K562 (cell line): Measurements from ENCODE around the gene SERTM2. TPM values are rescaled to one million over a fixed set of nuclear protein-coding genes. Genes with fewer than 3 reads are reported as not detected.
"Not testable (repeated sequence)": the region's sequence is repeated elsewhere in the genome, so short reads cannot be mapped to it uniquely, and the experiment has no call there.

Source experiments
- ATAC-seq: fragments of 200-7000 bp; cut with Tn5 transposase; 3 replicates; pipeline ENCODE4 v1.9.1; 2020; ENCODE audit warnings: moderate library complexity
- BruUV-seq: library from RNA; stranded (reverse); fragments of 400-500 nt; replicated peaks from 2 replicates; lab custom pipeline; 2021; lab: Mats Ljungman, UMichigan
- CTCF ChIA-PET: fragments of 300-600 bp; formaldehyde crosslinking; extraction: SDS; loops from one replicate; lab custom pipeline; 2021; ENCODE audit warnings: low intra/inter-chr PET ratio; lab: Yijun Ruan, JAX
- POLR2A ChIA-PET: fragments of 300-600, 350-650 bp; sonication (Branson Sonifier 250); formaldehyde crosslinking; extraction: SDS; loops from one replicate; lab custom pipeline; 2021; ENCODE audit warnings: antibody characterized with exemption, inconsistent platforms; lab: Yijun Ruan, JAX
- DNase-seq, 4 experiments: peaks; one replicate each; pipeline versions ENCODE4 v3.0.0 to v3.0.0-alpha.2; 2011 to 2018; ENCODE audit warnings: low spot score in 3 of 4, mixed read lengths in 3 of 4; ENCODE audit errors: extremely low read depth in 1 of 4
- FAIRE-seq: peaks from 2 replicates; lab custom pipeline; 2011; peaks lifted over from hg19 to GRCh38; lab: Jason Lieb, UNC
- H2AFZ ChIP-seq: 2 replicates; pipeline ENCODE4 v1.6.0; 2011; ENCODE audit warnings: low read depth, low read length, control low read depth, inconsistent platforms
- H3K27ac ChIP-seq: fragments of 200-600 bp; 3 replicates; pipeline ENCODE4 v1.8.0; 2011; ENCODE audit warnings: low read depth, mild to moderate bottlenecking, control low read depth, inconsistent platforms, low read length, moderate library complexity, mixed read lengths; ENCODE audit errors: extremely low read depth
- H3K27me3 ChIP-seq, 2 experiments: fragments of 300-600 bp in 1 of 2; 2 replicates in 1 of 2; 3 replicates in 1 of 2; pipeline versions ENCODE4 v1.6.0 to v1.8.0; 2011; ENCODE audit warnings: inconsistent platforms in 2 of 2, low read length in 2 of 2, mild to moderate bottlenecking in 1 of 2, mixed read lengths in 1 of 2, moderate library complexity in 1 of 2; ENCODE audit not compliant: control insufficient read depth in 2 of 2, insufficient read depth in 2 of 2
- H3K36me3 ChIP-seq: fragments of 300-600 bp; 3 replicates; pipeline ENCODE4 v1.8.0; 2011; ENCODE audit warnings: mild to moderate bottlenecking, low read length, inconsistent platforms; ENCODE audit not compliant: control insufficient read depth, insufficient read depth
- H3K4me1 ChIP-seq, 2 experiments: fragments of 200-600 bp in 1 of 2; replicated peaks in 1 of 2; 2 replicates in 1 of 2; 3 replicates in 1 of 2; pipeline versions ENCODE4 v1.5.1 to v1.8.0; 2011; ENCODE audit warnings: inconsistent platforms in 2 of 2, low read length in 2 of 2, mild to moderate bottlenecking in 1 of 2, mixed read lengths in 1 of 2, moderate library complexity in 1 of 2; ENCODE audit not compliant: control insufficient read depth in 2 of 2, insufficient read depth in 2 of 2
- H3K4me2 ChIP-seq: 2 replicates; pipeline ENCODE4 v1.6.1; 2011; ENCODE audit warnings: low read length, control low read depth, inconsistent platforms, mixed read lengths; ENCODE audit not compliant: insufficient read depth
- H3K4me3 ChIP-seq: fragments of 200-600 bp; sonication (generic), shearing (Covaris generic); 2 replicates; pipeline ENCODE4 v1.5.1; 2016; ENCODE audit warnings: control low read depth, inconsistent platforms
- H3K79me2 ChIP-seq: fragments of 200-600 bp; 3 replicates; pipeline ENCODE4 v1.8.0; 2011; ENCODE audit warnings: low read length, inconsistent platforms; ENCODE audit not compliant: control insufficient read depth, insufficient read depth
- H3K9ac ChIP-seq, 2 experiments: 2 replicates each; pipeline versions ENCODE4 v1.6.0 to v1.6.1; 2011; ENCODE audit warnings: low read depth in 2 of 2, low read length in 2 of 2, control low read depth in 1 of 2, inconsistent platforms in 1 of 2, mild to moderate bottlenecking in 1 of 2, mixed read lengths in 1 of 2; ENCODE audit not compliant: insufficient read depth in 1 of 2
- H3K9me1 ChIP-seq: one replicate; pipeline ENCODE4 v1.6.0; 2011; ENCODE audit warnings: inconsistent platforms, mild to moderate bottlenecking, low read length, moderate library complexity; ENCODE audit not compliant: control insufficient read depth, insufficient read depth
- H3K9me3 ChIP-seq: replicated peaks from 2 replicates; pipeline ENCODE4 v1.5.1; 2011; ENCODE audit warnings: low read depth, low read length, inconsistent platforms; ENCODE audit not compliant: control insufficient read depth, insufficient read depth
- H4K20me1 ChIP-seq: replicated peaks from 2 replicates; pipeline ENCODE4 v1.6.1; 2011; ENCODE audit warnings: low read length, inconsistent platforms, mixed read lengths; ENCODE audit not compliant: control insufficient read depth, insufficient read depth
- GTF2F1 ChIP-seq: IDR thresholded peaks from 2 replicates; pipeline ENCODE4 v1.6.1; 2011; ENCODE audit warnings: low read depth, low read length, improper control_type of control experiment
- HDAC2 ChIP-seq: fragments of 450-650 bp; IDR thresholded peaks from 2 replicates; pipeline ENCODE4 v1.6.1; 2016; ENCODE audit warnings: mild to moderate bottlenecking
- JUN ChIP-seq, 2 experiments: sonication (generic) in 1 of 2; formaldehyde crosslinking in 1 of 2; IDR thresholded peaks; 2 replicates each; pipeline versions ENCODE4 v1.6.1 to v1.8.0; 2012 to 2022; ENCODE audit warnings: borderline replicate concordance in 2 of 2, mild to moderate bottlenecking in 2 of 2, improper control_type of control experiment in 1 of 2, low read depth in 1 of 2, low read length in 1 of 2, missing genetic modification reagents in 1 of 2
- MCM3 ChIP-seq: fragments of 450-650 bp; IDR thresholded peaks from 2 replicates; pipeline ENCODE4 v1.6.1; 2016
- RCOR1 ChIP-seq, 2 experiments: IDR thresholded peaks; 2 replicates each; pipeline ENCODE4 v1.6.1; 2012; ENCODE audit warnings: low read depth in 2 of 2, low read length in 2 of 2, borderline replicate concordance in 1 of 2, improper control_type of control experiment in 1 of 2
- SOX6 ChIP-seq: fragments of 450-650 bp; IDR thresholded peaks from 2 replicates; pipeline ENCODE4 v1.6.1; 2014; ENCODE audit warnings: mild to moderate bottlenecking
- ZNF347 ChIP-seq: fragments of 450-650 bp; formaldehyde crosslinking; IDR thresholded peaks from 2 replicates; pipeline ENCODE4 v1.4.0; 2020; ENCODE audit warnings: low read depth, mild to moderate bottlenecking, moderate library complexity
- ZNF77 ChIP-seq: fragments of 250-450 bp; sonication (Bioruptor Pico); IDR thresholded peaks from 2 replicates; pipeline ENCODE4 v1.5.0; 2020
- WGBS: fragments of 100-300 bp; shearing (Covaris generic); methylation state at CpG from one replicate; pipeline ENCODE4 v1.1.6; 2016; ENCODE audit warnings: low coverage, mixed read lengths; ENCODE audit not compliant: insufficient coverage; ENCODE audit errors: missing lambda C conversion rate; 5-methylcytosine and 5-hydroxymethylcytosine counted together
- in situ Hi-C: fragments of 300-500 bp; cut with MboI; formaldehyde crosslinking; loops from 4 replicates; pipeline ENCODE4 v1.15.0; 2018; ENCODE audit warnings: inconsistent platforms, mixed read lengths
- intact Hi-C: fragments of 100-400 bp; cut with micrococcal nuclease; formaldehyde crosslinking; loops from 2 replicates; pipeline ENCODE4 v1.14.2; 2022
- polyA plus RNA-seq, 8 experiments: library from polyadenylated mRNA; depleted of rRNA in 4 of 8; stranded (reverse) in 5 of 8; unstranded in 3 of 8; fragments of >200 nt; fragmentation: Nextera tagmentation in 2 of 8; fragmentation: Illumina TruSeq in 1 of 8; extraction: Ambion mirVana in 2 of 8; extraction: Trizol in 1 of 8; gene quantifications; 2 replicates each; pipeline versions ENCODE4 v1.2.1 to v1.2.3, GENCODE V29; 2011 to 2014; ENCODE audit warnings: inconsistent platforms in 1 of 8, missing spikeins in 1 of 8
- total RNA-seq, 7 experiments: library from RNA; depleted of rRNA in 6 of 7; stranded (reverse); fragments of >200 nt in 6 of 7; fragmentation: Illumina TruSeq in 2 of 7; extraction: Trizol in 2 of 7; gene quantifications; 2 replicates each; pipeline versions ENCODE4 v1.2.1 to v1.2.3, GENCODE V29; 2011 to 2021; ENCODE audit warnings: low replicate concordance in 1 of 7
- TF ChIP-seq, protein P1 (sequence below): sonication (generic); formaldehyde crosslinking; IDR thresholded peaks from 2 replicates; pipeline ENCODE4 v1.8.0; 2022; ENCODE audit warnings: missing genetic modification reagents, mild to moderate bottlenecking, moderate library complexity, borderline replicate concordance
- TF ChIP-seq, protein P2 (sequence below): fragments of 250-450 bp; sonication (Bioruptor Pico); IDR thresholded peaks from 2 replicates; pipeline ENCODE4 v1.9.0; 2021; ENCODE audit warnings: mild to moderate bottlenecking
- TF ChIP-seq, protein P3 (sequence below): fragments of 200-800 bp; sonication (Bioruptor generic); IDR thresholded peaks from 2 replicates; pipeline ENCODE4 v1.6.1; 2017; ENCODE audit warnings: missing genetic modification characterization, missing compliant biosample characterization

SERTM2 gene
- total and polyA plus RNA-seq, 9 of the 15 experiments (the other 6 are each of a cell fraction or from before 2014, with no cell fraction given), result 0.01 to 0.35 (median 0.04) TPM; not detected in 4

- TF ChIP-seq, protein P1, sequence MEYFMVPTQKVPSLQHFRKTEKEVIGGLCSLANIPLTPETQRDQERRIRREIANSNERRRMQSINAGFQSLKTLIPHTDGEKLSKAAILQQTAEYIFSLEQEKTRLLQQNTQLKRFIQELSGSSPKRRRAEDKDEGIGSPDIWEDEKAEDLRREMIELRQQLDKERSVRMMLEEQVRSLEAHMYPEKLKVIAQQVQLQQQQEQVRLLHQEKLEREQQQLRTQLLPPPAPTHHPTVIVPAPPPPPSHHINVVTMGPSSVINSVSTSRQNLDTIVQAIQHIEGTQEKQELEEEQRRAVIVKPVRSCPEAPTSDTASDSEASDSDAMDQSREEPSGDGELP (CRISPR knock-in tag), result no peak
- TF ChIP-seq ZNF77 (CRISPR knock-in tag), result no peak
- TF ChIP-seq MCM3, result no peak
Observed at GRCh38 chrX:111521169-111521568, 9.7 kb downstream of the SERTM2 start (continued).

DNA sequence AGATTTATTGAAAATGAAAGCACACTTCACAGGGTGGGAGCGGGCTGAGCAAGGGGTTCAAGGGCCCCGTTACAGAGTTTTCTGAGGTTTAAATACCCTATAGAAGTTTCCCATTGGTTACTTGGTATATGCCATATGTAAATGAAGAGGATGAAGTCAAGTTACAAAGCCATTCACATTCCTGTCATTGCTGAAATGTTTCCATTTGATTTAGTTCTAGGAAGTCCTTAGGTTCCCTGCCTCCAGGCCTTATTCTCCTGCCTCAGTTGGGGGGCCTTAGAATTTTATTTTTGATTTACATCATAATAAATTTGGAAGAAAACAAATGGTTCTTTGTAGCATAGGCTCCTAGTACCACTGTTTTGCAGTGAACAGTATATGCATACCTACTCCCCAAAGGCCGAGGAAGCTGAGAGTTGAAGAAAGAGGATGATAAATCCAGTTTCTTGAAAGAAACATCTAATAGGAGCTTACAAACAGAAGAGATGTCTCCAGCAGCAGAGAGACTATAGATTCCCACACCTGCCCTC, 31.8 kb downstream of the SERTM2 start:
- Histone ChIP-seq H3K4me3 (no peak overlapping the region), H3K4me1 (no peaks in the 10 kb centered on the region), H3K4me2 (no peak overlapping the region), H3K27ac (no peak overlapping the region), H3K36me3 (no peaks in the 10 kb centered on the region), H3K9ac (no peak overlapping the region), H2AFZ (no peak overlapping the region), H3K9me1 (no peaks in the 10 kb centered on the region), H3K27me3 (no peaks in the 10 kb centered on the region), H4K20me1 (no peaks in the 10 kb centered on the region), H3K9me3 (no peaks in the 10 kb centered on the region), H3K79me2 (no peaks in the 10 kb centered on the region)
- DNase-seq (no peak), ATAC-seq (no peak), FAIRE-seq (no peak)
- TF ChIP-seq, protein P2, sequence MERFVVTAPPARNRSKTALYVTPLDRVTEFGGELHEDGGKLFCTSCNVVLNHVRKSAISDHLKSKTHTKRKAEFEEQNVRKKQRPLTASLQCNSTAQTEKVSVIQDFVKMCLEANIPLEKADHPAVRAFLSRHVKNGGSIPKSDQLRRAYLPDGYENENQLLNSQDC, result no peak
- no peak for TF ChIP-seq RCOR1 (IDR thresholded peaks at IDR 0.05; ENCODE audit: borderline replicate concordance in 1 of 2, low read depth in 2 of 2, low read length in 2 of 2)
- TF ChIP-seq, protein P3, sequence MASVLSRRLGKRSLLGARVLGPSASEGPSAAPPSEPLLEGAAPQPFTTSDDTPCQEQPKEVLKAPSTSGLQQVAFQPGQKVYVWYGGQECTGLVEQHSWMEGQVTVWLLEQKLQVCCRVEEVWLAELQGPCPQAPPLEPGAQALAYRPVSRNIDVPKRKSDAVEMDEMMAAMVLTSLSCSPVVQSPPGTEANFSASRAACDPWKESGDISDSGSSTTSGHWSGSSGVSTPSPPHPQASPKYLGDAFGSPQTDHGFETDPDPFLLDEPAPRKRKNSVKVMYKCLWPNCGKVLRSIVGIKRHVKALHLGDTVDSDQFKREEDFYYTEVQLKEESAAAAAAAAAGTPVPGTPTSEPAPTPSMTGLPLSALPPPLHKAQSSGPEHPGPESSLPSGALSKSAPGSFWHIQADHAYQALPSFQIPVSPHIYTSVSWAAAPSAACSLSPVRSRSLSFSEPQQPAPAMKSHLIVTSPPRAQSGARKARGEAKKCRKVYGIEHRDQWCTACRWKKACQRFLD (CRISPR knock-in tag), result no peak
- TF ChIP-seq GTF2F1, result no peak
- TF ChIP-seq ZNF347 (CRISPR knock-in tag), result no peak
- no peak for TF ChIP-seq HDAC2
- no peak for TF ChIP-seq JUN (IDR thresholded peaks at IDR 0.05; ENCODE audit: borderline replicate concordance, low read depth, low read length)
- no peak for TF ChIP-seq JUN (CRISPR knock-in tag; IDR thresholded peaks at IDR 0.05; ENCODE audit: borderline replicate concordance)
- no peak for TF ChIP-seq SOX6
- 0% methylated on average over 3 of the region's 3 CpGs for WGBS
- ChIA-PET CTCF (no interaction called here), POLR2A (interaction anchor here (0.6 kb wide), 1 partner anchor 202 kb away, joined by 3 read pairs; no protein-coding TSS in a partner anchor)
- in situ Hi-C loops (no loop called here), intact Hi-C loops (no loop called here)
- BruUV-seq, result no TSS peak

DNA sequence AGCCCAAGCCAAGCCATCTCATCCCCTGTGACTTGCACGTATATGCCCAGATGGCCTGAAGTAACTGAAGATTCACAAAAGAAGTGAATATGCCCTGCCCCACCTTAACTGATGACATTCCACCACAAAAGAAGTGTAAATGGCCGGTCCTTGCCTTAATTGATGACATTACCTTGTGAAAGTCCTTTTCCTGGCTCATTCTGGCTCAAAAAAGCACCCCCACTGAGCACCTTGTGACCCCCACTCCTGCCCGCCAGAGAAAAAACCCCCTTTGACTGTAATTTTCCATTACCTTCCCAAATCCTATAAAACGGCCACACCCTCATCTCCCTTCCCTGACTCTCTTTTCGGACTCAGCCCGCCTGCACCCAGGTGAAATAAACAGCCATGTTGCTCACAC, 37.8 kb downstream of the SERTM2 start:
- H3K4me2 ChIP-seq, H4K20me1 ChIP-seq, BruUV-seq, H3K4me3 ChIP-seq, CTCF ChIA-PET, POLR2A ChIA-PET, ATAC-seq, intact Hi-C loops, in situ Hi-C loops, FAIRE-seq, H3K9ac ChIP-seq, H3K27me3 ChIP-seq, H3K9me1 ChIP-seq, H3K27ac ChIP-seq, H3K9me3 ChIP-seq, DNase-seq, H3K79me2 ChIP-seq, H3K36me3 ChIP-seq, H3K4me1 ChIP-seq, H2AFZ ChIP-seq: not testable (repeated sequence)
- WGBS, result 7% methylated on average over 6 of the region's 6 CpGs
